ENCODE results near the gene HHIP. TPM values are rescaled to one million over a fixed set of nuclear protein-coding genes. Genes with fewer than 3 reads are reported as not detected.
"Not testable (repeated sequence)": the region's sequence is repeated elsewhere in the genome, so short reads cannot be mapped to it uniquely, and the experiment has no call there.

HHIP gene
- total RNA-seq, 5 donors from 2014 or later (not counting 1 experiment from before 2014, with no cell fraction given) = 0.03 to 0.85 TPM; not detected in 3

DNA sequence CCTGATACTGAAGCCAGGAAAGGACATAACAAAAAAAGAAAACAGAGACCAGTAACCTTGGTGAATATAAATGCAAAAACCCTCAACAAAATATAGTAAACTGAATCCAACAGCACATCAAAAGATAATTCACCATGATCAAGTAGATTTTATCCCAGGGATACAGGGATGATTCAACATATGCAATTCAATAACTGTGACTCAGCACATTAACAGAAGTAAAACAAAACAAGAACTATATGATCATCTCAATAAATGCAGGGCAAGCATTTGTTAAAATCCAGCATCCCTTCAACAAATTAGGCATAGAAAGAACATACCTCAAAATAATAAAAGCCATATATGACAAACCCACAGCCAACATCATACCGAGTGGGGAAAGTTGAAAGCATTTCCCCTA, 112.0 kb downstream of the HHIP start:
- Mint-ChIP-seq H3K9me3 (peaks cover 0 to 10% (median 5%) of the 10 kb centered on the region in 3 donors), H3K4me1 (no peaks in the 10 kb centered on the region), H3K27me3 (no peaks in the 10 kb centered on the region), H3K4me3 (no peak overlapping the region), H3K36me3 (no peaks in the 10 kb centered on the region), H3K27ac (no peak overlapping the region)
- CTCF ChIA-PET = no interaction called here
- no CpG with 5 or more reads among the region's 1 CpG for WGBS (ENCODE audit: insufficient coverage)
- Histone ChIP-seq H3K4me3 (ENCODE audit: control insufficient read depth in 1 of 2, extremely low read depth in 1 of 2, low read length in 1 of 2) (no peak overlapping the region), H3K4me1 (ENCODE audit: control insufficient read depth in 1 of 2, extremely low read depth in 1 of 2, insufficient read depth in 2 of 2, low read length in 2 of 2) (no peaks in the 10 kb centered on the region), H3K27me3 (replicated peaks in 1 of 2; ENCODE audit: control insufficient read depth in 2 of 2, extremely low read depth in 1 of 2, insufficient read depth in 2 of 2, low read length in 1 of 2) (no peaks in the 10 kb centered on the region), H3K36me3 (ENCODE audit: control insufficient read depth in 2 of 2, extremely low read depth in 1 of 2, insufficient read depth in 1 of 2, low read length in 1 of 2) (no peaks in the 10 kb centered on the region), H3K27ac (ENCODE audit: low read length) (no peak overlapping the region), H3K9me3 (no peaks in the 10 kb centered on the region)
- no peak for ATAC-seq (replicated peaks in 1 of 4)
- DNase-seq = no peak
- POLR2A ChIA-PET = no interaction called here

DNA sequence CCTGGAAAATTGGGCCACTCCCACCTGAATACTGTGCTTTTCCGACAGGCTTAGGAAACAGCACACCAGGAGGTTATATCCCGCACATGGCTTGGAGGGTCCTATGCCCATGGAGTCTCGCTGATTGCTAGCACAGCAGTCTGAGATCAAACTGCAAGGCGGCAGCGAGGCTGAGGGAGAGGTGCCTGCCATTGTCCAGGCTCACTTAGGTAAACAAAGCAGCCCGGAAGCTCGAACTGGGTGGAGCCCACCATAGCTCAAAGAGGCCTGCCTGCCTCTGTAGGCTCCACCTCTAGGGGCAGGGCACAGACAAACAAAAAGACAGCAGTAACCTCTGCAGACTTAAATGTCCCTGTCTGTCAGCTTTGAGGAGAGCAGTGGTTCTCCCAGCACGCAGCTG, 122.9 kb downstream of the HHIP start:
- WGBS (ENCODE audit: insufficient coverage) = 59% methylated on average over 8 of the region's 8 CpGs
- POLR2A ChIA-PET = not testable (repeated sequence)

DNA sequence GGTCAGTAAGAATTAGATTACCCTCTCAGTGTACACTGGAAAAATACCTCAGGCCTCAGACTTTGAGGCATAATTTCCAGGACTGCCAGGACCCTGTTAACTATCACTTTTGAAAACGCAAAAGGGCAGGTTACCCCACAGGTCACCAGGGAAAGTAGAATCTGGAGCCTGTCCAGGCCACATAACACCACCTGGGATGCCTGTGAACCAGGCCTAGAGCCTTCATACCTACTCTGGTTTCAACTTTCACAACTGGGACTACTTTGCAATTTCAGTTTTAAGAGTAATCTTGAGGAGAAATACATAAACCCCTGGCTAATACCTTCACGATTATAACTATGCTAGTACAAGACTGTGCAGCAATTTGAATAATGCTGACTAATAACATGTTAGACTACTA, 132.4 kb downstream of the HHIP start:
- DNase-seq = no peak
- Histone ChIP-seq H3K4me3 (ENCODE audit: control insufficient read depth in 1 of 2, extremely low read depth in 1 of 2, low read length in 1 of 2) (no peak overlapping the region), H3K27me3 (replicated peaks in 1 of 2; ENCODE audit: control insufficient read depth in 2 of 2, extremely low read depth in 1 of 2, insufficient read depth in 2 of 2, low read length in 1 of 2) (no peaks in the 10 kb centered on the region), H3K27ac (ENCODE audit: low read length) (no peak overlapping the region), H3K36me3 (ENCODE audit: control insufficient read depth in 2 of 2, extremely low read depth in 1 of 2, insufficient read depth in 1 of 2, low read length in 1 of 2) (no peaks in the 10 kb centered on the region), H3K4me1 (ENCODE audit: control insufficient read depth in 1 of 2, extremely low read depth in 1 of 2, insufficient read depth in 2 of 2, low read length in 2 of 2) (no peaks in the 10 kb centered on the region), H3K9me3 (no peaks in the 10 kb centered on the region)
- no peak for ATAC-seq (replicated peaks in 1 of 4)
- ChIA-PET CTCF (no interaction called here), POLR2A (no interaction called here)
- H3K4me1 Mint-ChIP-seq = no peaks in the 10 kb centered on the region
- no peak overlapping the region for H3K27ac Mint-ChIP-seq
- no peaks in the 10 kb centered on the region for H3K27me3 Mint-ChIP-seq
- no peak overlapping the region for H3K4me3 Mint-ChIP-seq
- H3K9me3 Mint-ChIP-seq = peaks cover 2 to 15% (median 5%) of the 10 kb centered on the region in 3 donors
- 83% methylated on average over 1 of the region's 2 CpGs for WGBS (ENCODE audit: insufficient coverage)
- H3K36me3 Mint-ChIP-seq = no peaks in the 10 kb centered on the region

More for the DNA sequence above, 122.9 kb downstream of the HHIP start:
- H3K27ac Mint-ChIP-seq; CTCF ChIA-PET; H3K9me3 ChIP-seq; H3K4me1 Mint-ChIP-seq; H3K27me3 Mint-ChIP-seq; H3K27ac ChIP-seq (ENCODE audit: low read length); H3K4me3 ChIP-seq (ENCODE audit: control insufficient read depth in 1 of 2, extremely low read depth in 1 of 2, low read length in 1 of 2); H3K36me3 Mint-ChIP-seq; H3K36me3 ChIP-seq (ENCODE audit: control insufficient read depth in 2 of 2, extremely low read depth in 1 of 2, insufficient read depth in 1 of 2, low read length in 1 of 2); DNase-seq; H3K4me1 ChIP-seq (ENCODE audit: control insufficient read depth in 1 of 2, extremely low read depth in 1 of 2, insufficient read depth in 2 of 2, low read length in 2 of 2); H3K27me3 ChIP-seq (replicated peaks in 1 of 2; ENCODE audit: control insufficient read depth in 2 of 2, extremely low read depth in 1 of 2, insufficient read depth in 2 of 2, low read length in 1 of 2); ATAC-seq (replicated peaks in 1 of 4); H3K4me3 Mint-ChIP-seq: not testable (repeated sequence)
- H3K9me3 Mint-ChIP-seq = peaks cover 11 to 20% (median 12%) of the 10 kb centered on the region in 3 donors

DNA sequence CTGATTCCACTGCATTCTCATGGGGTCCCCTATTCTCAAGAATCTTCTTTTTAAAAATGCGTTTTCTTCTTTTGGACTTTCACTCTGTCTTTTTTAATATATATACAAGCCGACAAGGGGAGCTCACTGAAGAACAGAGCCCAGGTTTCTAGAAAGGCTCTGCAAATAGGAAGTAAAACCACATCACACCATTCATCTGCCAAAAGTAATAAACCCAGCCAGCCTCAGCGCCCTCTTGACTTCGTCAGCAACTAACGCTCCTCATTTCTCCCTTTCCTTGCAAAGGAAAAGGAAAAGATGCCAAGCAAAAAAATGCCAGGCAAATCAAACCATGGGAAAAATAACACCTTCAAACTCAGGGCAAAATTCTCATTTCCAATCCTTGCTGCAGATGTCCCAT, 136.4 kb downstream of the HHIP start:
- no peaks in the 10 kb centered on the region for H3K27me3 Mint-ChIP-seq
- H3K4me1 Mint-ChIP-seq = no peaks in the 10 kb centered on the region
- H3K27ac Mint-ChIP-seq = no peak overlapping the region
- WGBS (ENCODE audit: insufficient coverage) = 3% methylated on average over 3 of the region's 5 CpGs
- POLR2A ChIA-PET = no interaction called here
- Histone ChIP-seq H3K9me3 (no peaks in the 10 kb centered on the region), H3K4me1 (ENCODE audit: control insufficient read depth in 1 of 2, extremely low read depth in 1 of 2, insufficient read depth in 2 of 2, low read length in 2 of 2) (no peaks in the 10 kb centered on the region), H3K27ac (ENCODE audit: low read length) (no peak overlapping the region), H3K27me3 (replicated peaks in 1 of 2; ENCODE audit: control insufficient read depth in 2 of 2, extremely low read depth in 1 of 2, insufficient read depth in 2 of 2, low read length in 1 of 2) (no peaks in the 10 kb centered on the region), H3K36me3 (ENCODE audit: control insufficient read depth in 2 of 2, extremely low read depth in 1 of 2, insufficient read depth in 1 of 2, low read length in 1 of 2) (no peaks in the 10 kb centered on the region), H3K4me3 (ENCODE audit: control insufficient read depth in 1 of 2, extremely low read depth in 1 of 2, low read length in 1 of 2) (no peak overlapping the region)
- no peaks in the 10 kb centered on the region for H3K36me3 Mint-ChIP-seq
- DNase-seq (no peak), ATAC-seq (replicated peaks in 1 of 4) (no peak)
- CTCF ChIA-PET = interaction anchor here in 1 of 2 donors (0.6 kb wide), 1 partner anchor 50 kb away, joined by 3 read pairs; no protein-coding TSS in a partner anchor
- no peak overlapping the region for H3K4me3 Mint-ChIP-seq
- H3K9me3 Mint-ChIP-seq = no peaks in the 10 kb centered on the region

DNA sequence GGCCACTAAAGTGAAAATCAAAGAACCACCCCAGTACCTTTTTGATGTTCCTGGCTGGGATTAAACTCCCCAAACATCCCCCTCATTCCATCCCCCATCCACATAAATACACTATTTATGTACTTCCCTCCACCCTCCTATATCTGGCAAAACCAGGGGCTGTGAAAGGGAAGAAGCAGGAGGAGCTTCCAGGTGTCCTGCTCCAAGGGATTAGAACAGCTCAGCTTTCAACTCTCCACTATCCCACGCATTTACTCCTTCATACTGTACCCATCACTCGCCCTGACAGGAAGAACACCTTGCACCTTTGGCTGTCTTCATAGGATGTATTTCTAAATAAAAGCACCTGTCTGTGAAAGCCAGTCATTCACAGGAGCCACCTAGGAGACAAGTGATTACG, 140.0 kb downstream of the HHIP start:
- Histone ChIP-seq H3K9me3 (no peaks in the 10 kb centered on the region), H3K27me3 (replicated peaks in 1 of 2; ENCODE audit: control insufficient read depth in 2 of 2, extremely low read depth in 1 of 2, insufficient read depth in 2 of 2, low read length in 1 of 2) (no peaks in the 10 kb centered on the region), H3K4me1 (ENCODE audit: control insufficient read depth in 1 of 2, extremely low read depth in 1 of 2, insufficient read depth in 2 of 2, low read length in 2 of 2) (no peaks in the 10 kb centered on the region), H3K27ac (ENCODE audit: low read length) (no peak overlapping the region), H3K36me3 (ENCODE audit: control insufficient read depth in 2 of 2, extremely low read depth in 1 of 2, insufficient read depth in 1 of 2, low read length in 1 of 2) (no peaks in the 10 kb centered on the region), H3K4me3 (ENCODE audit: control insufficient read depth in 1 of 2, extremely low read depth in 1 of 2, low read length in 1 of 2) (no peak overlapping the region)
- no peak overlapping the region for H3K4me3 Mint-ChIP-seq
- H3K9me3 Mint-ChIP-seq = peaks cover 0 to 1% (median 0%) of the 10 kb centered on the region in 3 donors
- no peaks in the 10 kb centered on the region for H3K27me3 Mint-ChIP-seq
- POLR2A ChIA-PET = no interaction called here
- no peaks in the 10 kb centered on the region for H3K36me3 Mint-ChIP-seq
- no peak overlapping the region for H3K27ac Mint-ChIP-seq
- 88% methylated on average over 3 of the region's 3 CpGs for WGBS (ENCODE audit: insufficient coverage)
- no peaks in the 10 kb centered on the region for H3K4me1 Mint-ChIP-seq
- ATAC-seq (replicated peaks in 1 of 4) (no peak), DNase-seq (no peak)
- CTCF ChIA-PET = no interaction called here

DNA sequence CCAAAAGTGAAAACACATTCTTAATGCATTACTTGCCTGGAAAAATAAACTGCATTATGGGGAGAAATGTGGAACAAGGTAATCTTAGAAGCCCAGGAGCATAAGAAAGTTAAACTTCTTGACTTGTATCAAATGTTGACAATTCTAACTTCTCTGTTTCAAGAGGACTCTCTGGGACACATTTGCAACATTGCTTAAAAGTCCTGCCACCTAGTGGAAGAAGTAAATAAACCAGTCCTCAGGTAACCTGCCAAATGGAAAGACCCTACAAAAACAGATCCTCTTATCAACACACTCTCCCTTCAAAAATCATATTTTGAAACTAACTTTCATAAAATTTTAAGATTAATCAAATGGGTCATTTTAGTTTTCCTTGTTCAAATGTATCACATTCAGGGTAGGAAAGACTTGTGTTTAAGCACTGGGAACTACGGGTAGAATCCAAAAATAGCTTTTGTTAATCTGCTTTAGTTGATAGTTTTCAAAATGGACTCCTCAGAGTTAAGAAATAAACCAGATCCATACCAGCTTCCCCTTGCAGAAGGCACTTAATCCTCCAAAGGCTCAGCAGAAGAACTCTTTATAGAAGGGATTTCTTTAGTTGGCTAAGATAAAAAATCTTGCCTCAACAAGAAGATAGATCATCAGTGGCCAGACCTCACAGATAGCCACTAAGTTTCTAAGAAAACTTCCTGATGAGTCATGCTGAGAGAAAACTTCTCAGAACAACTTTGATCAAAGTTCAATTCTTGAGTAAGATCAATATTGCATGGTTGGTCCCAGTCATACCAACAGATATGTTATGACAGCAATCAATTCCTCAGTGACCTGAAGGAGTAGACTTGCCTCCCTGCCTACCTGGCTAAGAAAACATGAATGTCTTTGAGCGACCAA, 141.7 kb downstream of the HHIP start:
- no peak overlapping the region for H3K27ac ChIP-seq (ENCODE audit: low read length)
- CTCF ChIA-PET = no interaction called here
- ATAC-seq (replicated peaks in 1 of 4) = no peak
- Mint-ChIP-seq H3K36me3 (no peaks in the 10 kb centered on the region), H3K27me3 (no peaks in the 10 kb centered on the region), H3K4me3 (no peak overlapping the region), H3K9me3 (peaks cover 0 to 2% (median under 1%) of the 10 kb centered on the region in 3 donors), H3K4me1 (no peaks in the 10 kb centered on the region), H3K27ac (no peak overlapping the region)
- POLR2A ChIA-PET = no interaction called here
- DNase-seq = peak in 1 of 35 experiments; percentile 6
- no peaks in the 10 kb centered on the region for H3K9me3 ChIP-seq
- H3K36me3 ChIP-seq (ENCODE audit: control insufficient read depth in 2 of 2, extremely low read depth in 1 of 2, insufficient read depth in 1 of 2, low read length in 1 of 2) = no peaks in the 10 kb centered on the region
- H3K4me3 ChIP-seq (ENCODE audit: control insufficient read depth in 1 of 2, extremely low read depth in 1 of 2, low read length in 1 of 2) = no peak overlapping the region
- WGBS (ENCODE audit: insufficient coverage) = no CpG with 5 or more reads among the region's 2 CpGs
- H3K4me1 ChIP-seq (ENCODE audit: control insufficient read depth in 1 of 2, extremely low read depth in 1 of 2, insufficient read depth in 2 of 2, low read length in 2 of 2) = no peaks in the 10 kb centered on the region
- H3K27me3 ChIP-seq (replicated peaks in 1 of 2; ENCODE audit: control insufficient read depth in 2 of 2, extremely low read depth in 1 of 2, insufficient read depth in 2 of 2, low read length in 1 of 2) = no peaks in the 10 kb centered on the region

All from T-cell (primary cell).